Measurements from ENCODE around the gene GCA.

DNA sequence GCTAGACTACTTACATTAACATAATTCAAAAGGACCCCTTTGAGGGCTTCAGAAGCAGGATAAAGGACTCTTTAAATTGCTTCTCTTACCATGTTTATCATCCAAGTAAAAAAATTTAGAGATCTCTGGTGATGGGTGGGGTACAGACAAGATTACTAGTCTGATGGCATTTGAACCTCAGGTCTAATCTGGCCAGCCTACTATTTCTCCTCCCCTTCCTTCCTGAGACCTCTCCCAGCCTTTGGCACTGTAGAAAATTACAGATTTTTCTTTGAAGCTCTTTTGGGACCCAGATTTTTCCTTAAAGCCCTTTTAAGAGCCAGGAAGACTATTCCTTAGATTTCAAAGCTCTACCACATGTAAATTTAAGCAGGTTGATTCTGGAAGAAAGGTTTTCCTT is 28.9 kb downstream of the GCA start:
- TF ChIP-seq POLR2AphosphoS5 (IDR thresholded peaks at IDR 0.05), result no peak
- no peak for TF ChIP-seq EP300 (IDR thresholded peaks at IDR 0.05)
- TF ChIP-seq, protein P1, sequence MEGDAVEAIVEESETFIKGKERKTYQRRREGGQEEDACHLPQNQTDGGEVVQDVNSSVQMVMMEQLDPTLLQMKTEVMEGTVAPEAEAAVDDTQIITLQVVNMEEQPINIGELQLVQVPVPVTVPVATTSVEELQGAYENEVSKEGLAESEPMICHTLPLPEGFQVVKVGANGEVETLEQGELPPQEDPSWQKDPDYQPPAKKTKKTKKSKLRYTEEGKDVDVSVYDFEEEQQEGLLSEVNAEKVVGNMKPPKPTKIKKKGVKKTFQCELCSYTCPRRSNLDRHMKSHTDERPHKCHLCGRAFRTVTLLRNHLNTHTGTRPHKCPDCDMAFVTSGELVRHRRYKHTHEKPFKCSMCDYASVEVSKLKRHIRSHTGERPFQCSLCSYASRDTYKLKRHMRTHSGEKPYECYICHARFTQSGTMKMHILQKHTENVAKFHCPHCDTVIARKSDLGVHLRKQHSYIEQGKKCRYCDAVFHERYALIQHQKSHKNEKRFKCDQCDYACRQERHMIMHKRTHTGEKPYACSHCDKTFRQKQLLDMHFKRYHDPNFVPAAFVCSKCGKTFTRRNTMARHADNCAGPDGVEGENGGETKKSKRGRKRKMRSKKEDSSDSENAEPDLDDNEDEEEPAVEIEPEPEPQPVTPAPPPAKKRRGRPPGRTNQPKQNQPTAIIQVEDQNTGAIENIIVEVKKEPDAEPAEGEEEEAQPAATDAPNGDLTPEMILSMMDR (IDR thresholded peaks at IDR 0.05), result no peak

Data from gastroesophageal sphincter (tissue), 3 donors.